ENCODE measurements around the gene STXBP5.

STXBP5 gene

GRCh38 chr6:147255948-147256674 lies 51.9 kb downstream of the STXBP5 start:
- Histone ChIP-seq H2BK120ac (ENCODE audit: low read depth, low read length) (no peak overlapping the region), H3K79me1 (ENCODE audit: low read length) (no peaks in the 10 kb centered on the region), H3K27ac (ENCODE audit: low read depth, low read length) (no peak overlapping the region), H3K56ac (ENCODE audit: low read length) (no peak overlapping the region), H3K23ac (ENCODE audit: low read length) (no peak overlapping the region), H4K8ac (ENCODE audit: low read depth, low read length) (no peak overlapping the region), H3K4me3 (ENCODE audit: low read length) (no peak overlapping the region), H3K27me3 (ENCODE audit: insufficient read depth, low read length, poor library complexity) (no peaks in the 10 kb centered on the region), H3K36me3 (ENCODE audit: control insufficient read depth, insufficient read depth, low read length) (no peaks in the 10 kb centered on the region), H3K4me1 (ENCODE audit: control insufficient read depth, low read depth, low read length) (no peaks in the 10 kb centered on the region), H2AK5ac (ENCODE audit: low read length) (no peak overlapping the region), H3K4ac (ENCODE audit: low read depth, low read length) (no peak overlapping the region), H3K79me2 (ENCODE audit: control insufficient read depth, insufficient read depth, low read length) (no peaks in the 10 kb centered on the region), H2BK5ac (ENCODE audit: low read length) (no peak overlapping the region), H3K9ac (ENCODE audit: low read length) (no peak overlapping the region), H3K4me2 (ENCODE audit: low read length) (no peak overlapping the region), H4K5ac (ENCODE audit: low read length) (no peak overlapping the region), H3K18ac (ENCODE audit: low read length) (no peak overlapping the region), H2BK15ac (replicated peaks; ENCODE audit: low read depth) (no peak overlapping the region)
- WGBS (ENCODE audit: extremely low coverage, insufficient coverage, low lambda C conversion rate): no CpG with 5 or more reads among the region's 3 CpGs
- DNase-seq: no peak

- no peak overlapping the region for H2BK5ac ChIP-seq (ENCODE audit: low read length)
- H3K79me1 ChIP-seq (ENCODE audit: low read length): no peaks in the 10 kb centered on the region
Observed at GRCh38 chr6:147257760-147258159, 53.5 kb downstream of the STXBP5 start.

GRCh38 chr6:147260091-147260490 lies 55.9 kb downstream of the STXBP5 start:
- Histone ChIP-seq H2AK5ac (ENCODE audit: low read length) (no peak overlapping the region), H3K18ac (ENCODE audit: low read length) (no peak overlapping the region), H3K9ac (ENCODE audit: low read length) (no peak overlapping the region), H3K56ac (ENCODE audit: low read length) (no peak overlapping the region), H3K27me3 (ENCODE audit: insufficient read depth, low read length, poor library complexity) (no peaks in the 10 kb centered on the region), H4K8ac (ENCODE audit: low read depth, low read length) (no peak overlapping the region), H3K27ac (ENCODE audit: low read depth, low read length) (no peak overlapping the region), H4K5ac (ENCODE audit: low read length) (no peak overlapping the region), H3K79me2 (ENCODE audit: control insufficient read depth, insufficient read depth, low read length) (no peaks in the 10 kb centered on the region), H3K4ac (ENCODE audit: low read depth, low read length) (no peak overlapping the region), H3K4me1 (ENCODE audit: control insufficient read depth, low read depth, low read length) (no peaks in the 10 kb centered on the region), H3K36me3 (ENCODE audit: control insufficient read depth, insufficient read depth, low read length) (no peaks in the 10 kb centered on the region), H2BK120ac (ENCODE audit: low read depth, low read length) (no peak overlapping the region), H3K79me1 (ENCODE audit: low read length) (no peaks in the 10 kb centered on the region), H2BK5ac (ENCODE audit: low read length) (no peak overlapping the region), H3K4me3 (ENCODE audit: low read length) (no peak overlapping the region), H3K4me2 (ENCODE audit: low read length) (no peak overlapping the region), H3K23ac (ENCODE audit: low read length) (no peak overlapping the region), H2BK15ac (replicated peaks; ENCODE audit: low read depth) (no peak overlapping the region)
- no CpG with 5 or more reads among the region's 2 CpGs for WGBS (ENCODE audit: extremely low coverage, insufficient coverage, low lambda C conversion rate)
- no peak for DNase-seq

More at GRCh38 chr6:147257760-147258159, 53.5 kb downstream of the STXBP5 start:
- Histone ChIP-seq H3K4me2 (ENCODE audit: low read length) (no peak overlapping the region), H4K8ac (ENCODE audit: low read depth, low read length) (no peak overlapping the region), H2BK15ac (replicated peaks; ENCODE audit: low read depth) (no peak overlapping the region), H3K9ac (ENCODE audit: low read length) (no peak overlapping the region), H3K23ac (ENCODE audit: low read length) (no peak overlapping the region), H3K18ac (ENCODE audit: low read length) (no peak overlapping the region), H3K4ac (ENCODE audit: low read depth, low read length) (no peak overlapping the region), H2AK5ac (ENCODE audit: low read length) (no peak overlapping the region), H4K5ac (ENCODE audit: low read length) (no peak overlapping the region), H3K56ac (ENCODE audit: low read length) (no peak overlapping the region), H3K36me3 (ENCODE audit: control insufficient read depth, insufficient read depth, low read length) (no peaks in the 10 kb centered on the region), H3K27me3 (ENCODE audit: insufficient read depth, low read length, poor library complexity) (no peaks in the 10 kb centered on the region), H3K79me2 (ENCODE audit: control insufficient read depth, insufficient read depth, low read length) (no peaks in the 10 kb centered on the region), H3K4me1 (ENCODE audit: control insufficient read depth, low read depth, low read length) (no peaks in the 10 kb centered on the region), H3K4me3 (ENCODE audit: low read length) (no peak overlapping the region), H3K27ac (ENCODE audit: low read depth, low read length) (no peak overlapping the region), H2BK120ac (ENCODE audit: low read depth, low read length) (no peak overlapping the region)
- DNase-seq: no peak
- WGBS (ENCODE audit: extremely low coverage, insufficient coverage, low lambda C conversion rate): no CpG with 5 or more reads among the region's 5 CpGs

DNA sequence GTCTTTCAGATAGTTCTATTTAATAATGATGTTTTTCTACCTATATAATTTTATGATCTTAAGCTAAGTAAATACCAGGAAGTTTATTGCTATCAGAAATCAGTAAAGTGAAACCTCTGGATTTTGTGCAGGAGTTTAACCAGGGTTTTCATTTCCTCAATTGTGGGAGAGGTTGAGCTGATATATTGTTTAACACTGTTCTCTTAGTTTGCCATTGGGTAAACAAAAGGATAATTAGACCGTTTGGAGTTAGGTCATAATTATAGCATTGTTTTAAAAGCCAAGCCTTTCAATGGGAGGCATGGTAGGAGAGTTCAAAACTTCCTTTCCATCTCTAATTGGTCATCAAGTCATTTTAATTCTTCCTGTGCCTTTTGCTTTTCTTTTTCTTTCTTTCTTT lies 58.7 kb downstream of the STXBP5 start:
- no peak overlapping the region for H2AK5ac ChIP-seq (ENCODE audit: low read length)
- WGBS (ENCODE audit: extremely low coverage, insufficient coverage, low lambda C conversion rate): no CpG with 5 or more reads among the region's 1 CpG
- H3K4ac ChIP-seq (ENCODE audit: low read depth, low read length): no peak overlapping the region
- no peak overlapping the region for H3K56ac ChIP-seq (ENCODE audit: low read length)
- no peak overlapping the region for H3K4me2 ChIP-seq (ENCODE audit: low read length)
- no peaks in the 10 kb centered on the region for H3K36me3 ChIP-seq (ENCODE audit: control insufficient read depth, insufficient read depth, low read length)
- H3K4me3 ChIP-seq (ENCODE audit: low read length): no peak overlapping the region
- no peak overlapping the region for H2BK120ac ChIP-seq (ENCODE audit: low read depth, low read length)
- no peak overlapping the region for H3K9ac ChIP-seq (ENCODE audit: low read length)
- no peak overlapping the region for H4K8ac ChIP-seq (ENCODE audit: low read depth, low read length)
- no peaks in the 10 kb centered on the region for H3K79me2 ChIP-seq (ENCODE audit: control insufficient read depth, insufficient read depth, low read length)
- H3K18ac ChIP-seq (ENCODE audit: low read length): no peak overlapping the region
- no peak for DNase-seq
- H3K79me1 ChIP-seq (ENCODE audit: low read length): no peaks in the 10 kb centered on the region
- H3K27me3 ChIP-seq (ENCODE audit: insufficient read depth, low read length, poor library complexity): no peaks in the 10 kb centered on the region
- no peak overlapping the region for H2BK15ac ChIP-seq (replicated peaks; ENCODE audit: low read depth)
- no peak overlapping the region for H2BK5ac ChIP-seq (ENCODE audit: low read length)
- H3K27ac ChIP-seq (ENCODE audit: low read depth, low read length): no peak overlapping the region
- H4K5ac ChIP-seq (ENCODE audit: low read length): no peak overlapping the region
- H3K23ac ChIP-seq (ENCODE audit: low read length): no peak overlapping the region
- no peaks in the 10 kb centered on the region for H3K4me1 ChIP-seq (ENCODE audit: control insufficient read depth, low read depth, low read length)

DNA sequence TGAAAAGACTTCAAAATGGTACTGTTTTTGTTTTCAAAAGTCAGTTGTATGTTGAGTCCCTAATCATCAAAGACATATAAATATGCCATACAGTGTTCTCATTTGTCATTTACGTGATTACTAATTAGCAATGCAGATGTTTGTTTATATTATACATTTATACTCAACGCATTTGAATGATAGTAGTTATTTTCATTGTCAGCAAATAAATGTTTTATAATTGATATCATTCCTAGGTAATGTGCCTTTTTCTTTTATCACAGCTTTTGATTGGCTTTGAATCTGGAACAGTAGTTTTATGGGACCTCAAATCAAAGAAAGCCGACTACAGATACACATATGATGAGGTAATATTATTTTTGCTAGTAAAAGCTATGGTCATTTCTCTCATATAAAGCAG lies 62.6 kb downstream of the STXBP5 start:
- H3K23ac ChIP-seq (ENCODE audit: low read length): no peak overlapping the region

DNA sequence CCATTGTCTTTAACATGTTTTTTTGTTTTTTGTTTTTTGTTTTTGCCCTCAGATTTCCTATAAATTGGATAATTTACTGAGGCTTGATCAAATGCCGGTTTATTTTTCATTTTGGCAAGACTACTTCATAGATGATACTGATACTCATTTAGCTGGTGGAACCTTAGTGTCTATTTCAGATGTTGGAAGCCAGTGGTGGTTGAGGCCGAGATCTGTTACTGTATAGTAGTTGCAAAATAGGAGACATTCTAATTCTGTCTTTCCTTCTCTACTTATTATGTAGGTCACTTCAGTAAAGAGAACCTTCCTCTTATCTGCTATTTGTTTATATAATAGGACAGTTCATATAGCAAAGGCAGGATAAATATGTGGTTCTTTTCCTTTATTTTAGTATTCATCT lies 63.4 kb downstream of the STXBP5 start:
- no peak overlapping the region for H3K4me2 ChIP-seq (ENCODE audit: low read length)
- no peak overlapping the region for H4K8ac ChIP-seq (ENCODE audit: low read depth, low read length)
- no peak overlapping the region for H3K9ac ChIP-seq (ENCODE audit: low read length)
- H4K5ac ChIP-seq (ENCODE audit: low read length): no peak overlapping the region
- H2BK120ac ChIP-seq (ENCODE audit: low read depth, low read length): no peak overlapping the region
- H3K27me3 ChIP-seq (ENCODE audit: insufficient read depth, low read length, poor library complexity): no peaks in the 10 kb centered on the region
- H3K23ac ChIP-seq (ENCODE audit: low read length): no peak overlapping the region
- no peak overlapping the region for H2BK15ac ChIP-seq (replicated peaks; ENCODE audit: low read depth)
- H2AK5ac ChIP-seq (ENCODE audit: low read length): no peak overlapping the region
- H3K4ac ChIP-seq (ENCODE audit: low read depth, low read length): no peak overlapping the region
- no peak overlapping the region for H3K27ac ChIP-seq (ENCODE audit: low read depth, low read length)
- H3K79me1 ChIP-seq (ENCODE audit: low read length): no peaks in the 10 kb centered on the region
- H3K36me3 ChIP-seq (ENCODE audit: control insufficient read depth, insufficient read depth, low read length): no peaks in the 10 kb centered on the region
- H3K4me1 ChIP-seq (ENCODE audit: control insufficient read depth, low read depth, low read length): no peaks in the 10 kb centered on the region
- H3K4me3 ChIP-seq (ENCODE audit: low read length): no peak overlapping the region
- no CpG with 5 or more reads among the region's 2 CpGs for WGBS (ENCODE audit: extremely low coverage, insufficient coverage, low lambda C conversion rate)
- H3K79me2 ChIP-seq (ENCODE audit: control insufficient read depth, insufficient read depth, low read length): no peaks in the 10 kb centered on the region
- no peak overlapping the region for H2BK5ac ChIP-seq (ENCODE audit: low read length)
- H3K56ac ChIP-seq (ENCODE audit: low read length): no peak overlapping the region
- DNase-seq: no peak
- H3K18ac ChIP-seq (ENCODE audit: low read length): no peak overlapping the region

More for the DNA sequence above, 62.6 kb downstream of the STXBP5 start:
- no peaks in the 10 kb centered on the region for H3K79me2 ChIP-seq (ENCODE audit: control insufficient read depth, insufficient read depth, low read length)
- H2AK5ac ChIP-seq (ENCODE audit: low read length): no peak overlapping the region
- no peak overlapping the region for H3K4ac ChIP-seq (ENCODE audit: low read depth, low read length)
- H3K27me3 ChIP-seq (ENCODE audit: insufficient read depth, low read length, poor library complexity): no peaks in the 10 kb centered on the region
- no peak overlapping the region for H2BK15ac ChIP-seq (replicated peaks; ENCODE audit: low read depth)
- WGBS (ENCODE audit: extremely low coverage, insufficient coverage, low lambda C conversion rate): no CpG with 5 or more reads among the region's 3 CpGs
- DNase-seq: no peak
- no peak overlapping the region for H3K4me3 ChIP-seq (ENCODE audit: low read length)
- no peaks in the 10 kb centered on the region for H3K36me3 ChIP-seq (ENCODE audit: control insufficient read depth, insufficient read depth, low read length)
- no peak overlapping the region for H3K27ac ChIP-seq (ENCODE audit: low read depth, low read length)
- no peaks in the 10 kb centered on the region for H3K4me1 ChIP-seq (ENCODE audit: control insufficient read depth, low read depth, low read length)
- H2BK5ac ChIP-seq (ENCODE audit: low read length): no peak overlapping the region
- no peak overlapping the region for H3K9ac ChIP-seq (ENCODE audit: low read length)
- H4K8ac ChIP-seq (ENCODE audit: low read depth, low read length): no peak overlapping the region
- no peak overlapping the region for H3K4me2 ChIP-seq (ENCODE audit: low read length)
- no peaks in the 10 kb centered on the region for H3K79me1 ChIP-seq (ENCODE audit: low read length)
- no peak overlapping the region for H4K5ac ChIP-seq (ENCODE audit: low read length)
- H2BK120ac ChIP-seq (ENCODE audit: low read depth, low read length): no peak overlapping the region
- no peak overlapping the region for H3K56ac ChIP-seq (ENCODE audit: low read length)
- no peak overlapping the region for H3K18ac ChIP-seq (ENCODE audit: low read length)

Measured in mesendoderm (in vitro differentiated cells).